ENCODE results near the gene HPRT1.

The HPRT1 gene

GRCh38 chrX:134544513-134545151, 84.7 kb downstream of the HPRT1 start:
- DNase-seq: no peak

GRCh38 chrX:134545510-134545909, 85.5 kb downstream of the HPRT1 start:
- no peak for DNase-seq

GRCh38 chrX:134546187-134546586, 86.2 kb downstream of the HPRT1 start:
- DNase-seq: no peak

GRCh38 chrX:134547047-134547679, 87.2 kb downstream of the HPRT1 start:
- DNase-seq: no peak

- peak in 1 of 2 donors; percentile 21 for DNase-seq
Measured at GRCh38 chrX:134548257-134549201, 88.6 kb downstream of the HPRT1 start.
